ENCODE data around the gene FAM3A.

DNA sequence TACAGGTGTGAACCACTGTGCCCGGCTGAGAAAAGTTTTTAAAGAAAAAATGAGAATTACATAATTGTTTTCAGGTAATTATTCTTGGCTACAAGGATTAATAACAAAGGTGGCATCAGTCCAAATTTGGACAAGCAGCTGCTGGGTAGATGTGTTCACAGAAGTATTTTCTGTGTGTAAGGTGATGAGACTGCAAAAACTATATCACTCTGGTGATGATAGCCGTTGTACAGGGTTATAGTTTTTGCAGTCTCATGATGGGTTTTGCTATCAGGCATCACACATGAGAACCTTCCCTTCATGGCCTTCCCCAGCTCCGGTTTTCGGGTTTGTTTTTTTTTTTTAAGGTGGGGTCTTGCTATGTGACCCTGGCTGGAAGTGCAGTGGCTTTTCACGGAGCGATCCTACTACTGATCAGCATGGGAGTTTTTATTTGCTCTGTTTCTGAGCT lies 20.5 kb downstream of the FAM3A start:
- TF ChIP-seq, protein P1, sequence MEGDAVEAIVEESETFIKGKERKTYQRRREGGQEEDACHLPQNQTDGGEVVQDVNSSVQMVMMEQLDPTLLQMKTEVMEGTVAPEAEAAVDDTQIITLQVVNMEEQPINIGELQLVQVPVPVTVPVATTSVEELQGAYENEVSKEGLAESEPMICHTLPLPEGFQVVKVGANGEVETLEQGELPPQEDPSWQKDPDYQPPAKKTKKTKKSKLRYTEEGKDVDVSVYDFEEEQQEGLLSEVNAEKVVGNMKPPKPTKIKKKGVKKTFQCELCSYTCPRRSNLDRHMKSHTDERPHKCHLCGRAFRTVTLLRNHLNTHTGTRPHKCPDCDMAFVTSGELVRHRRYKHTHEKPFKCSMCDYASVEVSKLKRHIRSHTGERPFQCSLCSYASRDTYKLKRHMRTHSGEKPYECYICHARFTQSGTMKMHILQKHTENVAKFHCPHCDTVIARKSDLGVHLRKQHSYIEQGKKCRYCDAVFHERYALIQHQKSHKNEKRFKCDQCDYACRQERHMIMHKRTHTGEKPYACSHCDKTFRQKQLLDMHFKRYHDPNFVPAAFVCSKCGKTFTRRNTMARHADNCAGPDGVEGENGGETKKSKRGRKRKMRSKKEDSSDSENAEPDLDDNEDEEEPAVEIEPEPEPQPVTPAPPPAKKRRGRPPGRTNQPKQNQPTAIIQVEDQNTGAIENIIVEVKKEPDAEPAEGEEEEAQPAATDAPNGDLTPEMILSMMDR (IDR thresholded peaks at IDR 0.05): no peak
- TF ChIP-seq POLR2AphosphoS5 (IDR thresholded peaks at IDR 0.05) (no peak), POLR2A (IDR thresholded peaks at IDR 0.05) (no peak)
